Neutrophil (primary cell): ENCODE data around the gene LPIN1.

Experiments used
- H3K27ac ChIP-seq: fragments of 200-600 bp; sonication (generic); 2 replicates; pipeline ENCODE4 v1.5.1; 2016; ENCODE audit warnings: mild to moderate bottlenecking, moderate library complexity
- H3K27me3 ChIP-seq: fragments of 200-600 bp; sonication (generic); 2 replicates; pipeline ENCODE4 v1.6.0; 2016; ENCODE audit warnings: mild to moderate bottlenecking
- H3K36me3 ChIP-seq: fragments of 200-600 bp; sonication (generic); 2 replicates; pipeline ENCODE4 v1.5.1; 2017
- H3K4me1 ChIP-seq, 2 experiments: fragments of 200-600 bp in 1 of 2; sonication (generic) in 1 of 2; 1 replicate in 1 of 2; 2 replicates in 1 of 2; pipeline versions ENCODE4 v1.5.1 to v1.6.1; 2013 to 2016; ENCODE audit warnings: low read depth in 1 of 2, low read length in 1 of 2, mild to moderate bottlenecking in 1 of 2, moderate library complexity in 1 of 2; ENCODE audit not compliant: control insufficient read depth in 1 of 2, insufficient read depth in 1 of 2
- H3K4me3 ChIP-seq, 2 experiments: fragments of 200-600 bp in 1 of 2; sonication (generic) in 1 of 2; 1 replicate in 1 of 2; 2 replicates in 1 of 2; pipeline ENCODE4 v1.5.1; 2013 to 2016; ENCODE audit warnings: low read depth in 1 of 2, low read length in 1 of 2, mild to moderate bottlenecking in 1 of 2, moderate library complexity in 1 of 2
- H3K9me3 ChIP-seq: fragments of 200-600 bp; sonication (generic); 2 replicates; pipeline ENCODE4 v1.5.1; 2016
- CTCF ChIP-seq: fragments of 200-600 bp; sonication (generic); IDR thresholded peaks from 2 replicates; pipeline ENCODE4 v1.5.1; 2016; ENCODE audit warnings: antibody characterized with exemption

LPIN1 gene

GRCh38 chr2:11765501-11765900, 19.1 kb downstream of the LPIN1 start:
- Histone ChIP-seq H3K4me1 (peaks cover 0 to 4% of the 10 kb centered on the region in 2 experiments), H3K27ac (no peak overlapping the region), H3K4me3 (no peak overlapping the region), H3K27me3 (no peaks in the 10 kb centered on the region), H3K36me3 (no peaks in the 10 kb centered on the region), H3K9me3 (no peaks in the 10 kb centered on the region)
- TF ChIP-seq CTCF, result no peak

GRCh38 chr2:11766016-11766415, 19.6 kb downstream of the LPIN1 start:
- Histone ChIP-seq H3K4me3 (no peak overlapping the region), H3K9me3 (no peaks in the 10 kb centered on the region), H3K27me3 (no peaks in the 10 kb centered on the region), H3K36me3 (no peaks in the 10 kb centered on the region), H3K27ac (no peak overlapping the region), H3K4me1 (peaks cover 0 to 4% of the 10 kb centered on the region in 2 experiments)
- no peak for TF ChIP-seq CTCF

- TF ChIP-seq CTCF, result no peak
- Histone ChIP-seq H3K4me1 (peaks cover 0 to 3% of the 10 kb centered on the region in 2 experiments), H3K9me3 (no peaks in the 10 kb centered on the region), H3K27me3 (no peaks in the 10 kb centered on the region), H3K27ac (no peak overlapping the region), H3K4me3 (no peak overlapping the region), H3K36me3 (no peaks in the 10 kb centered on the region)
These were observed 21.3 kb downstream of the LPIN1 start for GRCh38 chr2:11767779-11768178.

GRCh38 chr2:11768946-11769345, 22.5 kb downstream of the LPIN1 start:
- Histone ChIP-seq H3K27me3 (no peaks in the 10 kb centered on the region), H3K4me1 (no peaks in the 10 kb centered on the region), H3K4me3 (no peak overlapping the region), H3K36me3 (no peaks in the 10 kb centered on the region), H3K9me3 (no peaks in the 10 kb centered on the region), H3K27ac (no peak overlapping the region)
- TF ChIP-seq CTCF, result no peak

- H3K27me3 ChIP-seq, result no peaks in the 10 kb centered on the region
- H3K27ac ChIP-seq, result no peak overlapping the region
- no peaks in the 10 kb centered on the region for H3K4me1 ChIP-seq
- H3K4me3 ChIP-seq, result no peak overlapping the region
- H3K9me3 ChIP-seq, result no peaks in the 10 kb centered on the region
- TF ChIP-seq CTCF, result no peak
- H3K36me3 ChIP-seq, result no peaks in the 10 kb centered on the region
These were observed 23.1 kb downstream of the LPIN1 start for GRCh38 chr2:11769516-11769915.

- Histone ChIP-seq H3K36me3 (no peaks in the 10 kb centered on the region), H3K9me3 (no peaks in the 10 kb centered on the region), H3K4me3 (no peak overlapping the region), H3K27ac (no peak overlapping the region), H3K4me1 (no peaks in the 10 kb centered on the region), H3K27me3 (no peaks in the 10 kb centered on the region)
- no peak for TF ChIP-seq CTCF
These were observed 24.2 kb downstream of the LPIN1 start for GRCh38 chr2:11770531-11771188.
